ENCODE results near the gene LBX2.
"Not testable (repeated sequence)": the region's sequence is repeated elsewhere in the genome, so short reads cannot be mapped to it uniquely, and the experiment has no call there.

The LBX2 gene

DNA sequence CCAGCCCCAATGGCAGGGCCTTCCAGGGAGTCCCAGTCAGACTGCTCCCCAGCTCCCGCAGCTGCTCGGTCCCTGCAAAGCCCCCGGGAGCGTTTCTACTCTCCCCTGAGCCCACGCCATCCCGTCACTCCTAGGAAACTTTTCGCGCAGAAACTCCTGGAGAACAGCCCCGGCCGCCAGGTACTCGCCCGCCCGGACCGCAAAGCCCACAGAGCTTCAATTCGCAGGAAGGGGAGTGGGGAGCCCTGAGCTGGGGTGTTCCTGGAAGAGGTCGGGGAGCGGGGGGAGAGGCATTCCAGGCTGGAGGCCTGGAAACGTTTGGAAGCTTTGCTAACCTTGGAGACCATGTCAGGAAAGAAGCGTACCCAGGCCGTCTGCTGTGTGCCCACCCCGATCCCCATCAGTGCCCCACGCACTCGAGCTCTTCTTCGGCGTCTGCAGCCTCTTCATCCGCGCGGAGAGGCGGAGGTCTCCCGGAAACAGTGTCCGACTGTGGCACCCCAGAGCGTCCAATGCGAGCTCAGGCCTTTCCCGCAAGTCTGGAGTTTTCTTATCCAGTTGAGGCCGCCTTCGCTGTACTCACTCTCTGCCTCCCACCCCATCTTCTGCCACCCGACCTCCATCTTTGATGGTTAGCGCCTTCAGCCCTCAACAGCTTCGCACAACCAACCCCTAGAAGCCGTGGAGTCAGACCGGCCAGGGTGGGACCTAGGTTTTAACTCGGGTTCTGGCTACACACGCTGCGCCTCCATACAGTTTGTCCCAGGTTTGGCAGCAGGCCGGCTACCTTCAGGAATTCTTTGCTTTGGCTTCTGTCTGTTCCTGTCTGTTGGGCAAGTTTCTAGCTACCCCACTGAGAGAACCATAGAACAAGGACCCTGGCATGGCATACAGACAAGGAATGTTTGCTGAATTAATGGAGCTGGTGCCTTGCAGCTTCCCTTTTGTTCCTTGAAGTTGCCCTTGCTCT lies 4.4 kb upstream of the LBX2 start:
- no peak for DNase-seq (ENCODE audit: low read depth)

DNA sequence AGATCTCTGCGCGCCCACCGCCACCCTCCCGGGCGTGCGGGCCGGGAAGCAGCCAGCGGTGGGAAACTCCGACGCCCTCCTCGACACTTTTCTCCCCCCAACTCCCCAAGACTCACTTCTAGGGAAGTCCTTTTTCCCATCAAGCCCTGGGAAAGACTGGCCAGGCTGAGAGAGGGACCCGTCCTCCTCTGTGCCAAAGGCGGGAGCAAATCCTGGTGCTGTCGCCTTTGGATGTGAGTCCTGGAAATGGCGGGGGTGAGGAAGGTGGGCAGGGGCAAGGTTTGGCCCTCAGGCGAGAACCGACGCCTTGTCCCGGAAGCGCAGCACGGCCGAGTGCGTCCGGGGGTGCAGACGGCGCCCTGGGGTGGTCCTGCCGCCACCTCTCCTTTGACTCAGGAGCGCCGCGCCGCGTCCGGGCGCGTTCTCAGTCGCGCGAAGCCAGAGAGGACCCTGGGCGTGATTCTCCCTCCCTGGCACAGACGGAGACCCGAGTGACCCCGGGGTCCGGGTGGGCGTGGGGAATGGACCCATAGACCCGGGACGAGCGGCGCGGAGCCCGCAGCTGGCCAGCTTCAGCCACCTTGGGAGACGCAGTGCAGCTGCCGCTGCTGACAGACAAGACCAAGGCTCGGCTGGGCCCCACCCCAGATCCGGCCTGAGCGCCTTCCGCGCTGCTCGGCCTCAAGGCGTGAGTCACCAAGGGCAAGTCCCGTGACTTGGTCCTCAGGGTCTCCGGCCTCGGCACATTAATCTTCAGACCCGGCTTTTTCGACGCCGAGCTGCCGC lies 3.5 kb upstream of the LBX2 start:
- no peak for DNase-seq (ENCODE audit: low read depth)

DNA sequence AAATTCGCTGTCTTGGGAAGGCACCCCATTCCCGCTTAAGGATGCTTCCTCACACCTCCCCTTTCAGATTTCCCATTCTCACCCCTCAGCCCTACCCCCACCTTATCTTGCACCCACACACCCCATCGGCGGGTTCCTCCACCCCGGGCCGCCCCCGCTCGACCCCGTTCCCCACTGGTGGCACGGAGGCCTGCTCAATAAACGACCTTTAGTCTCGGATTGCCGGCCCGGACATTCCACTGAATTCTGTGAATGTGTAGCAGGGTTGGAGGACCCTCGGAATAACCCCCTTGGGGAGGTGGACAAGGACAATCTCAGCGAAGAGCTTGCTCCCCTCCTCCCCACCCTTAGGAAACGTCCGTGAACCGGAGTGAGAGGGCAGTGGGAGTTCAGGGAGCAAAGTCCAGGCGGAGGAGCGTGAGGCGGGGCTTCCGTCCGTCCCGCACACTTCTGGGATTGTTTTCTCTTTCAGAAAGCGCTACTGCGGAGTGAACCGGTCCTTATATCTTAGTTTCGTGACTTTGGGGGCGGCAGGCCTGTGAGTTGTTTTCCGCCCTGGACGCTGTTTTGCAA lies 2.8 kb upstream of the LBX2 start:
- DNase-seq (ENCODE audit: low read depth): no peak

DNA sequence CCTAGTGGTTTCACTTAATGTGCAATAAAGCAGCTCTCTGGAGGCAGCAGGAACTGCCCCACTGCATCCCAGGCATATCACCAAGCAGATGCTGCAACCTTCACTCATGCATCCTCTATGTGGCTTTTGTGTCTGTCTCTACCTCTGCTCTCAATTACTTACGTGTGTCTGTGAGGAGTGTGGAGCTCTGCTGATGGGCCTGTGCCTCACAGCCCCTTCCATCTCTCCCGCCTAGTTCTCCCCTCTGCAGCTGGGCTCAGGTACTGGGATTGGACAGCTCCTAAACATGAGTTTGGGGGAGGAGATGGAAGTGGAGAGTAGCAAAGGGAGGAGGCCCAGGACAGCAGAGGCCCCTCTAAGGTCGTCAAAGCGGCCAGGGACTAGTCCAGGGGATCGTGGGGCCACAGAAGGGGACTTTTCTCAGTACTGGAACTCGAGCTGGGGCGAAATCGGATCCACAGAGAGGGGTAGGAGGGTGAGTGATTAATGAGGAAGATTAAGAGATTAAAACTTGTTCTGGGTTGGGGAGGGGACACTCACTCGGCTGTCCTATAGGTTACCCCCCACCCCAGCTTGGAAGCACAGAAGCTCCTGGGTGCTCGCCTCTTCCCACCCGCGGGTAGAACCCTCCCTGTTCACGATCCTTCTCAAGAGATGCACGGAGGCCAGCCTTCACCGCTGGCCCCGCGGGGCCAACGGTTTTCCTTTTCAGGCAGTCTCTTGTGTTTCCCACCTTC lies 2.1 kb upstream of the LBX2 start:
- no peak for DNase-seq (ENCODE audit: low read depth)

DNA sequence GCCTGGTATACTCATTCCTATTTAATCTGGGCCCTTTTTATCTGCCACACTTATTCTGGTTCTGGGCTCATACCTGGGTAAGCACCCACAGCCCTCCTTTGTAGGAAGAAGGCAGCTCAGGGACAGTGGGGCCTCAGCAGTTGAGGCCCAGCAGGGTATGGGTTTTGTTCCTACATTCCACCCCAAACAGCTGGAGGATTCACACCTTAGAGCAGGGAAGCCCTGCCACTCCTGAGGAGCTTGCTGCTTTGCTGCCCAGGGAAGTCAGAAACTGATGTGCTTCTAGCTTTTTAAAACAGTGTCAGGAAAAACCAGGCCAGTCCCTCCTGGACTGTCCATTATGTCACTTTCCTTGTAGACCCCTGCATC lies 1.2 kb upstream of the LBX2 start:
- no peak for DNase-seq (ENCODE audit: low read depth)

DNA sequence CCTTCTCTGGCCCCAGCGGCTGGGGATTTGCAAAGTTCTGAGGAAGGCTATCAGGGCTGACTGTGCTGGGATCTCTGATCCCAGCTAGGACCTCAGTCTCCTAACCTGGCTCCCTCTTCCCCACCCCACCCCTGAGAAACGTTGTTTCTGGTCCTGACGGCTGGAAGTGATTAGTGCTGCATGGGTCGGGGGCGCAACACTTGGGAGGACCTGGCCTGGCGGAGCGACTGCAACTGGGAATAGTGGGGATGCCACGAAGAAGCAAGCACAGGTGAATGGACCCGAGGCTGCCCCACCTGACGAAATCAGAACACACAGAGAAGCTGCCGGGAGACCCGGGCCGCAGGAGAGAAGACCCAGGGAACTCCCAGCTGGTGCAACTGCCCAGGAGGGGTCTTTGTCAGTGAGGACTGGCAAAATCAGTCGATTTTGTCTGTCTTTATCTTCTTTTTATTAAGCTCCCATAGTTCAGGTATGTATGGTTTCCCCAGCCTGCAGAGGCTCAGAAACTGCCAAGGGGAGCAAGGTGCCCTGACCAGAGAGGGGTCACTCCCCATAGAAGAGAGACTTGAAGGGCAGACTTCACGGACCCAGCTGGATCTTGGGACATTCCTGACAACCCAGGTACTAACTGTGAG lies 656 bp upstream of the LBX2 start:
- DNase-seq (ENCODE audit: low read depth): no peak

DNA sequence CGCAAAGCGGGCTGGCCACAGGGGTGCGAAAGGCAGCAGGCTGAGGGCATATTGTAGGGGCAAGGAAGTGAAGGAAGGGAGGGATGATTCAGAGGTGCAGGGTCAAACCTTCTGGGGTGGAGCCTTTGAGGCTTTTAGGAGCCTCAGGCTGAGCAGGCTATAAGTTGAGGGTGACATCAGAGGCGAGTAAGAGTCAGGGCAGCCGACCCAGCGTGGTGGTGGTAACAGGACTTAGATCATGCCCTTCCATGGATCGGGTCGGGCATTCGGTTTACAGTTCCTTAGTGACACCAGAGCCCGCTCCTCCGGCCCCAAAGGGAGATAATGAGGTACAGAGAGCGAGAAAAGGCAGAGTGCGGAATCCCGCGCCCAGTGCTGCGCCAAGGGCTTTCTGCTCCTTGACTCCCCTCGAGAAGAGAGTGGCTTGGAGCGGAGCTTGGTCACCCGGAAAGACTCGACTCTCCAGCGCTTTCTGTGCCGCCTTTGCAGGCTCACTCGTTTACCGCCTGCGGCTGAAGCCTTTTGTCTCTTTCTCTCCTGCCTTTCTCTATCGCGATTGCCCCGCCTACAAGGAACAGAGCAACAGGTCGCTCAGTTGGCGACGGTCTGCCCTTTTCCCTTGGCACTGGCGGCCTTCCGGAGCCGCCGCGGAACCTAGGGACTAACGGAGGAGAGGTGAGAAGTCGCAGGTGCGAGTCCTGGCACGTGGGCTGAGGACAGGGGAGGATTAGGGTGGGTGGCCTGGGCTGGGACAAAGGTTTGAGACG lies 720 bp downstream of the LBX2 start:
- no peak for DNase-seq (ENCODE audit: low read depth)

DNA sequence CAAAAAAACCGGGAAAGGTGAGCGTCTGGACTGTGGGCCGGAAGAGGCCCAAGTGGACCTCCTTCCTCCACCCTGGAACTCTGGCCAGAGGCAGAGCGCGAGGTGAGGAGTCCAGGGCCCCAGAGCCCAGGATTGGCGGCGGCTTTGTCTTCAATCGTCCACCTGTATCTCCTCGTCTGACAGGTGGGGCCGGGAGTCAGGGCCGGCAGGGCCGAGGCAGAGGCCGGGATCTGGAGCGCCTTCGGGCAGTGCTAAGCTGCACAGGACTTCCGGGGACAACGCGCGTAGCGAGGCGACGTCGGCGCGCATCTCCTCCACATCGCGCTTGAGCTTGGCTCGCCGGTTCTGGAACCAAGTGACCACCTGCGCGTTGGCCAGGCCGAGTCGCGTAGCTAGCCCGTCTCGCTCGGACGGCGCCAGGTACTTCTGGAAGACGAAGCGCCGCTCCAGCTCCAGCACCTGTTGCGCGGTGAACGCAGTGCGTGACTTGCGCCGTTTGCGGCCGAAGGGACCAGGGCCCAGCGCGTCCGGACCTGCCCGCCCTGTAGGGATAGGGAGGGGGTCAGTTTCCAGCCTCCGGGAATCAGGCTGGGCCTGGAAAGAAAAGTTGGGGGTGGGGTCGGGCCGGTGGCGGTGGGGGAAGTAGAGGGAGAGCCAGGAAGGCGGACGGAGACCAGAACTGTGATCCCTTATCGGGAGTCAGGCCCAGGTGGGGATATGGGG lies 1.5 kb downstream of the LBX2 start:
- DNase-seq (ENCODE audit: low read depth): no peak

DNA sequence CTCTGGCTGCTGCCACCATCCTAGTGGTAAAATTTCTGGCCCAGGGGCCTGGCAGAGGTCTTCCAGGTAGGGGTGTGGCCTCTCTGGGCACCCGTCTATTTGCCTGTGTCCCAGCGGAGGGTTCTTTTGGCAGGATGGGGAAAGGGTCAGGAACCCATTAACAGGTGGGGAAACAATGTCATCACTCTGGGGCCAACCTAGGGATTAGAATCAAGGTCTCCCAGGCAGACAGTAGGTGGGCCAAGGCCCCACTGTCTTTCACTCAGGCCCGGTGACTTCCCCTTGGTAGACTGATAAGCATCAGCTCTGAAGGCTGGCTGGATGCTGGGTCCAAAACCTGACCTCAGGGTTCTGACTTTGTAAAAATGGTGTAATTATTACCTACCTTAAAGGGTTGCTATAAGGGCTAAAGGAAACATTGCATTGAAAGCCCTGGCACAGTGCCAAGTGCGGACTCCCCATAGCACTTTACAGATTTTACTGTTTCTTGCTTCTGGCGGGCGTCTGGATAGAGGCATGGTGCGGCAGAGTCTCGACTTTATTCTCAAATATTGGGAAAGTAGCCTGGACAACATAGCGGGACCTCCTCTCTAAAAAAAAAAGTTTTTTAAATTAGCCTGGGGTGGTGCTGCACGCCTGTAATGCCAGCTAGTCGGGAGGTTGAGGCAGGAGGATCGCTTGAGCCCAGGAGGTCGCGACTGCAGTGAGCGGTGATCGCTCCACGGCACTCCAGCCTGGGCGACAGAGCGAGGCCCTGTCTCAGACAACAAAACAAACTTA lies 2.2 kb downstream of the LBX2 start:
- DNase-seq (ENCODE audit: low read depth): no peak

DNA sequence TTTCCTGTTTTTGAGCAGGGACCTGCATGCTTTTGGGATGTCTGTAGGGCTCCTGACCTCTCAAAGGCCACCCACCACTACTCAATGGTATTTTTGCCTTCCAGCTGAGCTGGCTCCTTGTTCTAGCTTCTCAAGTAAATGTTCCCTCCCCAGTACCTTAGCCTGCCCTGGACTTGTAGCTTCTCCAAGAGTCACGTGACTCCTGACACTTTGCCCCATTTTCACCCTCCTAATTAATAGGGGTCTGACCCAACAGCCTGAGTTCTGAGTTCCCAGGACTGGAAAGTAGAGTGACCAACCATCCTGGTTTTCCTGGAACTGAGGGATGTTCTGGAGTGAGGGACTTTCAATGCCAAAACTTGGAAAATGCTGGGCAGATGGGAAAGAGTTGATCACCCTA lies 4.0 kb downstream of the LBX2 start:
- DNase-seq (ENCODE audit: low read depth): no peak

DNA sequence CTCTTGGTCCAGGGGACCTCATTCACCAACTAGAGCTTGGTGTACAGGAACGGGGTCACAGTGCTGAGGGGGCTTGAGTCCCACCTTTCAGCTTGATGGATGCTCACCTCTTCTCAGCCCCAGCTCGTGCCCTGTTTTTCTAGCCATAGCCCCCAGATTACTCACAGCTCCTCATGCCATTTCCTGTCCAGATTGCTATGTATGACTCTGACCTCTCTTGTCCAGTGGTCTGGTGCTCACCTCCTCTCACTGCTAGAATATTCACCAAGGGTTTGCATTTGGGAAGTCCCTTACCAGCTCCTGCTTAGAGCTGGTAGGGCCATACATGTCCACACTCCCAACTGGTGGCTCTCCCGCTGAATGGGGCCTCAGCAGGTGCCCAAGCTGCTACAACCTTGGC lies 5.9 kb downstream of the LBX2 start:
- DNase-seq (ENCODE audit: low read depth): no peak

DNA sequence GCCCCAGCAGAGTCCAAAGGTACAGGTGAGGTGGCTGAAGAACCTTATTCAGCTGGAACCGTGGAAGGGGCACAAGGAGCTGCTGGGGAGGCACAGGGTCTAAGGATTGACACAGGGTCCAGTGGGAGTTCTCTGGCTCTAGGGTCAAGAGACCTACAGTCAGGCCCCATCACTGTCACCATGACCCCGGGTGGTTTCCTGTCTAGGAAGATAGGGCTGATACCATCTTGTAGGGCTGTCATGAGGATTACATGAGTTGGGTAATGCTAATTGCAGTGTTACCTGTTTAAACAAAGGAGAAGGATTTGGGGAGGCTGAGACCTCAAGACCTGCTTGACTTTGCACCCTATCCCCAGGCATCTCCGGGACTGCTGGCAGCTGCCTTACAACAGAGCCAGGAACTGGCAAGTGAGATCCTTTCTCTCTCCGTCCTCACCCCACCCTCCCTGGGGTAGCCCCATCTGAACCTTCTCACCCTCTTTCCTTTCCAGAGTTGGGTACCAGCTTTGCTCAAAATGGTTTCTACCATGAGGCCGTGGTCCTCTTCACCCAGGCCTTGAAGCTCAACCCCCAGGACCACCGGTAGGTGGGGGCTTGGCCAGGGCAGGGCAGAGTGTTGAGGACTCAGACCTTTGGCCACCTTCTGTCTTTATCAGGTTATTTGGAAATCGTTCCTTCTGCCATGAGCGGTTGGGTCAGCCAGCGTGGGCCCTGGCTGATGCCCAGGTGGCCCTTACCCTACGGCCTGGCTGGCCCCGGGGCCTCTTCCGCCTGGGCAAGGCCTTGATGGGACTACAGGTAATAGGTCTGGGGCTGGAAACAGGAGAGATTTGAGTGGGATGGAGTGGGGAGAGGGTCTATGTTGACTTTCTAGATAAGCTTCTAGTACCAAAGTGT lies 7.5 kb downstream of the LBX2 start:
- DNase-seq (ENCODE audit: low read depth): no peak

DNA sequence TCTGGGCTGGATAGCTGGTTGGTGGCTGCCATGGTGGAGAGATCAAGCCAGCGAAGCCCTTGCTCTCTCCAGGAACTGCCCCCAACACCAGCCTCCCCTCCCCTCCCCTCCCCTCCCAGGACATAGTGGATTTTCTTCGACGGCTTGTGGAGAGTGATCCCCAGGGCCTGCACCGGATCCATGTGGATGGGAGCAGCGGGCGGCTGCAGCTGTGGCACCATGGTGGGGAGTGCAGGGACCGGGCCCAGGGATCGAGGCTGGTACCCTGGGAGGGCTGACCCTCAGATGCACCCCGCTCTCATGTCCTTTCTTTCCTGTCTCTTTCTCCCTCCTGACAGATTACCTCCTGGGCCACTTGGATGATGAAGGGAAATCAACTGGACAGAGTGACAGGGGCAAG lies 9.5 kb downstream of the LBX2 start:
- no peak for DNase-seq (ENCODE audit: low read depth)

DNA sequence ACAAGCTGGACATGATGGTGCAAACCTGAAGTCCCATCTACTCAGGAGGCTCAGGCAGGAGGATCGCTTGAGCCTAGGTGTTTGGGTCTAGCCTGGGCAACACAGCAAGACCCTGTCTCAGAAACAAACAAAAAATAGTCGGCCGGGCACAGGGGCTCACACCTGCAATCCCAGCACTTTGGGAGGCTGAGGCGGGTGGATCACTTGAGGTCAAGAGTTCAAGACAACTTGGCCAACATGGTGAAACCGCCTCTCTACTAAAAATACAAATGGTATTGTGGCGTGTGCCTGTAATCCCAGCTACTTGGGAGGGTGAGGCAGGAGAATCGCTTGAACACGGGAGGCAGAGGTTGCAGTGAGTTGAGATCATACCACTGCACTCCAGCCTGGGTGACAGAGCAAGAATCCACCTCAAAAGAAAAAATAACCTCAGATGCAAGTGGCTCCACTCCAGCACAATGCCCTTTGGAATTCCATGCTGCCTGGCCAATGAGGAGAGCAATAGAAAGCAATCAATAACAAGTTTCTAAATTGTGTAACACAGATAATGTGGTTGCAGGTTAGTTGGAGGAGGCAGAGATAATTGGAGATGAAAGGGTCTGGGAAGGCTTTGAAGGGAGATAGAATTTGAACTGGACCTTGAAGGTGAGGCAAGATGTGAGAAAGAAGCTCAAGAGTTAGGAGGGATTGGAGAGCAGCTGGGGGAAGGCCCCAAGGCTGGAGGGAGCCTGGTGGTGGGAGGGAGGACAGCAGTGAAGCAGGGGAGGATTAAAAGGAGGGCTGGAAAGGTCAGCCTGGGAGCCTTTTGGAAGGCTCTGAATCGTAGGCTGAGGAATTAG lies 10.5 kb downstream of the LBX2 start:
- no peak for DNase-seq (ENCODE audit: low read depth)

DNA sequence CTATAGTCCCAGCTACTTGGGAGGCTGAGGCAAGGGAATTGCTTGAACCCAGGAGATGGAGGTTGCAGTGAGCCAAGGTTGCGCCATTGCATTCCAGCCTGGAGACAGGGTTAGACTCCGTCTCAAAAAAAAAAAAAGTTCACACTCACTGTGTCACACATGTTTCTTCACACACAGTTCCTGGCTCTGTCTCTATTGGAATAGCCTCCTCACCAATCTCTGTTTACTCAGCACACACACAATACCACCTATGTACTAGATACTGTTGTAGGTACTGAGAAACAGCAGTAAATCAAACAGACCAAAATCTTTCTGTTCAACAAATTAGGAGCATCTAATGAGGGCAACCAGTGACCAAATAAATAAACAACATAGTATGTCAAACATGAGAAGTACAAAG lies 13.3 kb downstream of the LBX2 start:
- no peak for DNase-seq (ENCODE audit: low read depth)

DNA sequence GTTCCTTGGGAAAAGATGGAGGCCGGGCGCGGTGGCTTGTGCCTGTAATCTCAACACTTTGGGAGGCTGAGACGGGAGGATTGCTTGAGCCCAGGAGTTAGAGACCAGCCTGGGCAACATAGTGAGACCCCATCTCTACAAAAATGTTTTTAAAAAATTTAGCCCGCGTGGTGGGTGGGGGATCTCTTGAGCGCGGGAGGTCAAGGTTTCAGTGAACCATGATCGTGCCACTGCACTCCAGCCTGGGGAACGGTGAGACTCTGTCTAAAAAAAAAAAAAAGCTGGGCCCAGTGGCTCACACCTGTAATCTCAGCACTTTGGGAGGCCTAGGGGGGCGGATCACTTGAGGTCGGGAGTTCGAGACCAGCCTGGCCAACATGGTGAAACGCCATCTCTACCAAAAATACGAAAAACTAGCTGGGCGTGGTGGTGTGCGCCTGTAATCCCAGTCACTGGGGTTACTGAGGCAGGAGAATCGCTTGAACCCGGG lies 15.7 kb downstream of the LBX2 start:
- DNase-seq (ENCODE audit: low read depth): not testable (repeated sequence)

All from non-pigmented ciliary epithelial cell (primary cell).